ENCODE data around the gene COL26A1.

Gene COL26A1

DNA sequence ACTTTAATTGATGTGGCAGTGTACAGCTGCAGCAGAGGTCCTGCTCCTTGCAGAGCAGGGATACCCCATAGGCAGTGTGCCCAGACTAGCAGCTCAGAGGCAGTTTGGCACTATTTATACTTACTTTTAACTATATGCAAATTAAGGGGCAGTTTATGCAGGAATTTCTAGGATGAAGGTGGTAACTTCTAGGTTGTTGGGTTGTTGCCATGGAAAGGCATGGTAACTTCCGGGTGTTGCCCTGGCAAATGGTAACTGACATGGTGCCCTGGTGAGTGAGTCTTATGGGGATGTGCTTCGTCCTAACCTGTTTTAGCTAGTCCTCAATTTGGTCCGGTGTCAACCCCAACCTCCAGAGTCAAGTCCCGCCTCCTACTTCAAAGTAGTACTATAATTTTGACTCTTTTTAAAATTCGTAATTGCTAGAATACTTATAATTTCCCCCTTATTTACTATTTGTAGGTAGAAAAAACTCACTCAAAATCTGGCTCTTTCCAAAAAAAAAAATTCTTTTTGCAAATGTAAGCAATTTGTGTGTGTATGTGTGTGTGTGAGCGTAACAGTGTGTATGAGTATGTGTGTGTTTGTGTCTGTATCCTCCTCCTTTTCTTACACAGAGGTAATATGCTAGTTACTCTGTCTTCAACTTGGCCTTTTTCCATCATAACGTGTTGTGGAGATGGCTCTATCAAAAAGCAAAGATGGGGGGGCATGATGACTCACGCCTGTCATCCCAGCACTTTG, 5.9 kb downstream of the COL26A1 start:
- Histone ChIP-seq H3K27ac (ENCODE audit: low read depth, low read length) (no peak overlapping the region), H3K9ac (ENCODE audit: low read length in 5 of 5) (no peak overlapping the region), H3K9me3 (ENCODE audit: control insufficient read depth in 5 of 5, low read length in 5 of 5) (no peaks in the 10 kb centered on the region), H3K4me3 (ENCODE audit: low read depth in 1 of 5, low read length in 5 of 5) (no peak overlapping the region), H3K4me1 (ENCODE audit: control insufficient read depth in 5 of 5, insufficient read depth in 5 of 5, low read length in 5 of 5) (peaks cover 0 to 8% (median 6%) of the 10 kb centered on the region in 5 donors), H3K36me3 (ENCODE audit: control insufficient read depth in 5 of 5, insufficient read depth in 5 of 5, low read length in 5 of 5) (no peaks in the 10 kb centered on the region), H3K27me3 (ENCODE audit: control insufficient read depth in 5 of 5, insufficient read depth in 4 of 5, low read length in 5 of 5) (peaks cover 9 to 31% (median 17%) of the 10 kb centered on the region in 5 donors)

DNA sequence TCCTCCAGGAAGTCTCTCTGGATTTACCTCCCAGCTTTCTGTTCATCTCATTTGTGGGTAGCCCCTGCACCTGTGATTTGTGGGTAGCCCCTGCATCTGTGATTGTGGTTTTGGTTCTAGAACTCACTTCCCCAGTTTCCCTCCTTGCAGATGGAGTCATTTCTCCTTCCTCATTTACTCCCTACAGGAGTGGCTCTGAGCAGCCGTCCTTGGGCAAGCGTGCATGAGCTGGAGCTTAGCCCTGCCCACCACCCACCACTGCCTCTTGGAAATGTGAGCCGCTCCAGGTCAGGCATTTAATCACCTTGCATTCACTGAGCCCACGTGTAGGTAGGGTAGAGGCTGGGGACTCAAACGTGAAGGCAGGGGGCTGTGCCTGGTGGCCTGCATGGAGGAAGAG, 8.2 kb downstream of the COL26A1 start:
- H3K27me3 ChIP-seq (ENCODE audit: control insufficient read depth in 5 of 5, insufficient read depth in 4 of 5, low read length in 5 of 5), result peaks cover 8 to 31% (median 19%) of the 10 kb centered on the region in 5 donors

DNA sequence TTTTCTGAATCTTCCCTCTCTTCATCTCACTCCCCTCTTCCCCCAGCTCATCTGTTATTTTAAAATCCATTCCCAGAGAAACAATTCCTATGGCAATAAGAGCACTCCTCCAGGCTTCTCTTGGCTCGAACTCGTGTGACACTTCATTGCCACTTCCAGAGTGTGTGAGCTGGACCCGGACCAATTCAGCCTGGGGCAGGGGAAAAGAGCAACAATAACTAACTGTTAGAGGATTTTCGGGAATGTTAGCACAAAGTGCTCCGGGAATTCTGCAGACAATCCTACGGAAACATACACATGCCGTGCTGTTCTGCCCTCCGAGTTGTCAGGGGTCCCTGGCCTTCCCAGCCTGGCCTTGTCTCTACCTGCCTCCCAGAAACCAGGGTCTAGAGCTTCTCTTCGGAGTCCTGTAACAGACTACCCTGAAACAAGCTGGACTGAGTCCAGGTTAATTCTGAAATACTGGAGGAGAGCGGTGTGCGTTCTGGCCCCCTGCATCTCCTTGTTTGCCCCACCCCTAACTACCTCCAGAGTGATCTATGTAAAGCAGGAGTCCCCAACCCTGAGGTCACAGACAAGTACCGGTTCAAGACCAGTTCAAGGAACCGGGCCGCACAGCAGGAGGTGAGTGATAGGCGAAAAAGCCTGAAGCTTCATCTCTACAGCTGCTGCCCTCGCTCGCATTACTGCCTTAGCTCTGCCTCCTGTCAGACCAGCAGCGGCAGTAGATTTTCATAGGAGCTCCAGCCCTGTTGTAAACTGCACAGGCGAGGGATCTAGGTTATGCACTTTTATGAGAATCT, 11.3 kb downstream of the COL26A1 start:
- H3K9ac ChIP-seq (ENCODE audit: low read length in 5 of 5), result no peak overlapping the region
- H3K9me3 ChIP-seq (ENCODE audit: control insufficient read depth in 5 of 5, low read length in 5 of 5), result no peaks in the 10 kb centered on the region
- no peak overlapping the region for H3K4me3 ChIP-seq (ENCODE audit: low read depth in 1 of 5, low read length in 5 of 5)

More for the DNA sequence above, 8.2 kb downstream of the COL26A1 start:
- Histone ChIP-seq H3K4me3 (ENCODE audit: low read depth in 1 of 5, low read length in 5 of 5) (no peak overlapping the region), H3K36me3 (ENCODE audit: control insufficient read depth in 5 of 5, insufficient read depth in 5 of 5, low read length in 5 of 5) (no peaks in the 10 kb centered on the region), H3K9me3 (ENCODE audit: control insufficient read depth in 5 of 5, low read length in 5 of 5) (no peaks in the 10 kb centered on the region), H3K4me1 (ENCODE audit: control insufficient read depth in 5 of 5, insufficient read depth in 5 of 5, low read length in 5 of 5) (peaks cover 0 to 4% (median 0%) of the 10 kb centered on the region in 5 donors), H3K9ac (ENCODE audit: low read length in 5 of 5) (no peak overlapping the region), H3K27ac (ENCODE audit: low read depth, low read length) (no peak overlapping the region)

DNA sequence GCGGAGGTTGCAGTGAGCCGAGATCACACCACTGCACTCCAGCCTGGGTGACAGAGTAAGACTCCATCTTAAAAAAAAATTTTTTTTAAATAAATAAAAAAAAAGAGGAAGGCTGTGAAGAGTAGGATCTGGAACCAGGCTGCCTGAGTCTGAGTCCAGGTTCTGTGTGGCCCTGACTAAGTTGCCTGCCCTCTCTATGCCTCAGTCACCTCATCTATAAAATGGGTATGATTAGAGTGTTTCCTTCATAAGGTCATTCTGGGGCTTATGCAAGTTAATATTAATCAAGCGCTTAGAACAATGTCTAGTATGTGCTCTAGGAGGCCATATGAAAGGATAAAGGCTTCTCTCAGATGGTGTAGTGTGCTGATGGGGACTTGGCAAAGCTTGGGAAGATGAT, 12.3 kb downstream of the COL26A1 start:
- peaks cover 4 to 23% (median 14%) of the 10 kb centered on the region in 5 donors for H3K27me3 ChIP-seq (ENCODE audit: control insufficient read depth in 5 of 5, insufficient read depth in 4 of 5, low read length in 5 of 5)
- no peaks in the 10 kb centered on the region for H3K9me3 ChIP-seq (ENCODE audit: control insufficient read depth in 5 of 5, low read length in 5 of 5)
- no peaks in the 10 kb centered on the region for H3K36me3 ChIP-seq (ENCODE audit: control insufficient read depth in 5 of 5, insufficient read depth in 5 of 5, low read length in 5 of 5)
- no peak overlapping the region for H3K9ac ChIP-seq (ENCODE audit: low read length in 5 of 5)
- H3K27ac ChIP-seq (ENCODE audit: low read depth, low read length), result no peak overlapping the region
- H3K4me3 ChIP-seq (ENCODE audit: low read depth in 1 of 5, low read length in 5 of 5), result no peak overlapping the region
- H3K4me1 ChIP-seq (ENCODE audit: control insufficient read depth in 5 of 5, insufficient read depth in 5 of 5, low read length in 5 of 5), result peaks cover 0 to 9% (median 6%) of the 10 kb centered on the region in 5 donors

More for the DNA sequence above, 11.3 kb downstream of the COL26A1 start:
- Histone ChIP-seq H3K4me1 (ENCODE audit: control insufficient read depth in 5 of 5, insufficient read depth in 5 of 5, low read length in 5 of 5) (peaks cover 0 to 9% (median 6%) of the 10 kb centered on the region in 5 donors), H3K36me3 (ENCODE audit: control insufficient read depth in 5 of 5, insufficient read depth in 5 of 5, low read length in 5 of 5) (no peaks in the 10 kb centered on the region), H3K27ac (ENCODE audit: low read depth, low read length) (no peak overlapping the region), H3K27me3 (ENCODE audit: control insufficient read depth in 5 of 5, insufficient read depth in 4 of 5, low read length in 5 of 5) (peaks cover 4 to 23% (median 14%) of the 10 kb centered on the region in 5 donors)

DNA sequence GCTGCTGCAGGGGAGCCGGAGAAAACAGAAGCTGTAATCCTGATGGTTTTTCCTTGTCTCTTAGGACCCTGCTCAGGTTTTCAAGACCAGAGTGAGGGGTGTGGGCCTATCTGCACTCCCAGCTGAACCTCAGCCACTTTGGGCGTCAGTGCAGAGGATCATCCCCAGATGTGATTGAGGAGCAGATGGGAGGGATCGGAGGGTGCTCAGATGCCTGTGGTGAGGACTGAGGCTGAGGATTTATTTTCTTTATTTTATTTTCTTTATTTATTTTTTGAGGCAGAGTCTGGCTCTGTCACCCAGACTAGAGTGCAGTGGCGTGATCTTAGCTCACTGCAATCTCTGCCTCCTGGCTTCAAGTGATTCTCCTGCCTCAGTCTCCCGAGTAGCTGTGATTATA, 13.9 kb downstream of the COL26A1 start:
- Histone ChIP-seq H3K4me1 (ENCODE audit: control insufficient read depth in 5 of 5, insufficient read depth in 5 of 5, low read length in 5 of 5) (peaks cover 0 to 9% (median 6%) of the 10 kb centered on the region in 5 donors), H3K4me3 (ENCODE audit: low read depth in 1 of 5, low read length in 5 of 5) (no peak overlapping the region), H3K27me3 (ENCODE audit: control insufficient read depth in 5 of 5, insufficient read depth in 4 of 5, low read length in 5 of 5) (peaks cover 0 to 14% (median 10%) of the 10 kb centered on the region in 5 donors), H3K36me3 (ENCODE audit: control insufficient read depth in 5 of 5, insufficient read depth in 5 of 5, low read length in 5 of 5) (no peaks in the 10 kb centered on the region), H3K9ac (ENCODE audit: low read length in 5 of 5) (no peak overlapping the region), H3K9me3 (ENCODE audit: control insufficient read depth in 5 of 5, low read length in 5 of 5) (peaks cover 0 to 7% (median 3%) of the 10 kb centered on the region in 5 donors), H3K27ac (ENCODE audit: low read depth, low read length) (no peak overlapping the region)

DNA sequence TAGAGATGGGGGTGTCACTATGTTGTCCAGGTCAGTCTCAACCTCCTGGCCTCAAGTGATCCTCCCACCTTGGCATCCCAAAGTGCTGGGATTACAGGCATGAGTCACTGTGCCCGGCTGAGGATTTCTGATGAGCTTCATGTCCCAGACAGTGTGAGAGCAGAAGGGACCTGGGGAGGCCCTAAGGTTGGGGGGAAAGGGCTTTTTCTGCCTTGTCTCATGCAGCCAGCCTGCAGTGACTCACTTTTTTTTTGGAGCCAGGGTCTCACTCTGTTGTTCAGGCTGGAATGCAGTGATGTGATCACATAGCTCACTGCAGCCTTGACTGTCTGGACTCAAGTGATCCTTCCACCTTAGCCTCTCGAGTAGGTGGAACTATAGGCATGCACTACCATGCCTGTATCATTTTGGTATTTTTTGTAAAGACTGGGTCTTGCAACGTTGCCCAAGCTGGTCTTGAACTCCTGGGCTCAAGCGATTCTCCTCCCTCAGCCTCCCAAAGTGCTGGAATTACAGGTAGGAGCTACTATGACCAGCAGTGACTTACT, 14.6 kb downstream of the COL26A1 start:
- Histone ChIP-seq H3K27me3 (ENCODE audit: control insufficient read depth in 5 of 5, insufficient read depth in 4 of 5, low read length in 5 of 5) (peaks cover 0 to 14% (median 10%) of the 10 kb centered on the region in 5 donors), H3K4me1 (ENCODE audit: control insufficient read depth in 5 of 5, insufficient read depth in 5 of 5, low read length in 5 of 5) (peaks cover 0 to 9% (median 6%) of the 10 kb centered on the region in 5 donors), H3K4me3 (ENCODE audit: low read depth in 1 of 5, low read length in 5 of 5) (no peak overlapping the region), H3K27ac (ENCODE audit: low read depth, low read length) (no peak overlapping the region), H3K9ac (ENCODE audit: low read length in 5 of 5) (no peak overlapping the region), H3K36me3 (ENCODE audit: control insufficient read depth in 5 of 5, insufficient read depth in 5 of 5, low read length in 5 of 5) (no peaks in the 10 kb centered on the region), H3K9me3 (ENCODE audit: control insufficient read depth in 5 of 5, low read length in 5 of 5) (peaks cover 0 to 7% (median 3%) of the 10 kb centered on the region in 5 donors)

DNA sequence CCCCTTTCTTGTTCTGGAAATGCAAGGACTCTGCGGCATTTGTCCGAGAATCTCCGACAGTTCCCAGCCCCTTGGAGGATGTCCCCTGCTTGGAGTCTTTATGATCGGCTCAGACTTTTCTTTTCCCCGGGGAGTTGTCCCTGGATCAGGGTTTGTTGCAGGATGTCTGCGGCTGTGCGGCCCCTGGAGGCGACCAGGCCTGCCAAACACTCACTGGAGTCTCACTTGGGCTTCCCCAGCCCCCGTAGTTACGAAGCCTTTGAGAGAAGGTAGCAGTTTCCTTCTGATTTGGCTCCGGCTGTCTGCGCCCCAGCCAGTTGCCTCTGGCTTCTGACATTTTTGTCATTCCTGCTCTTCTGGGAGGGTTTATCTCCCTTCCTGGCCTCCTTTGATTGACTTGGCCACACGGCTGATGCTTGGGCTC, 16.1 kb downstream of the COL26A1 start:
- Histone ChIP-seq H3K9me3 (ENCODE audit: control insufficient read depth in 5 of 5, low read length in 5 of 5) (peaks cover 0 to 7% (median 3%) of the 10 kb centered on the region in 5 donors), H3K9ac (ENCODE audit: low read length in 5 of 5) (peak overlapping the region in 1 of 5 donors; percentile 13), H3K4me1 (ENCODE audit: control insufficient read depth in 5 of 5, insufficient read depth in 5 of 5, low read length in 5 of 5) (peaks cover 0 to 9% (median 6%) of the 10 kb centered on the region in 5 donors), H3K27ac (ENCODE audit: low read depth, low read length) (no peak overlapping the region), H3K36me3 (ENCODE audit: control insufficient read depth in 5 of 5, insufficient read depth in 5 of 5, low read length in 5 of 5) (no peaks in the 10 kb centered on the region), H3K27me3 (ENCODE audit: control insufficient read depth in 5 of 5, insufficient read depth in 4 of 5, low read length in 5 of 5) (peaks cover 0 to 6% (median 2%) of the 10 kb centered on the region in 5 donors), H3K4me3 (ENCODE audit: low read depth in 1 of 5, low read length in 5 of 5) (no peak overlapping the region)

DNA sequence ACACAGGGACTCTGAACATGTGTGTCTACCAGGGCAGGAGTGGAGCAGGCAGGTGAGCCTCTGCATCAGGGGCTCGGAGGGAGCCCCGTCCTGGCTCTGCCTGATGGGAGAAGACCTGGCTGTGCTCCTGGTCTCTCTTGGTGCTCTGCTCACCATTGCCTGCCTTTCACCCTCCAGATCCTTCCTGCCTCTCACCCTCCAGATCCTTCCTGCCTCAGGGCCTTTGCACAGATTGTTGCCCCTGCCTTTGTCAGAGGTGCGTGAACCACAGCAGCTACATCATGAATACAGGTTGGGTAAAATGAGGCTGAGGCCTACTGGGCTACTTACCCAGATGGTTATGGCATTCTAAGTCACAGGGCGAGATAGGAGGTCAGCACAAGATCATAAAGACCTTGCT, 16.6 kb downstream of the COL26A1 start:
- Histone ChIP-seq H3K36me3 (ENCODE audit: control insufficient read depth in 5 of 5, insufficient read depth in 5 of 5, low read length in 5 of 5) (no peaks in the 10 kb centered on the region), H3K27ac (ENCODE audit: low read depth, low read length) (no peak overlapping the region), H3K4me1 (ENCODE audit: control insufficient read depth in 5 of 5, insufficient read depth in 5 of 5, low read length in 5 of 5) (peaks cover 0 to 8% (median 6%) of the 10 kb centered on the region in 5 donors), H3K4me3 (ENCODE audit: low read depth in 1 of 5, low read length in 5 of 5) (no peak overlapping the region), H3K27me3 (ENCODE audit: control insufficient read depth in 5 of 5, insufficient read depth in 4 of 5, low read length in 5 of 5) (peaks cover 0 to under 1% (median 0%) of the 10 kb centered on the region in 5 donors), H3K9me3 (ENCODE audit: control insufficient read depth in 5 of 5, low read length in 5 of 5) (peaks cover 0 to 7% (median 3%) of the 10 kb centered on the region in 5 donors), H3K9ac (ENCODE audit: low read length in 5 of 5) (no peak overlapping the region)

DNA sequence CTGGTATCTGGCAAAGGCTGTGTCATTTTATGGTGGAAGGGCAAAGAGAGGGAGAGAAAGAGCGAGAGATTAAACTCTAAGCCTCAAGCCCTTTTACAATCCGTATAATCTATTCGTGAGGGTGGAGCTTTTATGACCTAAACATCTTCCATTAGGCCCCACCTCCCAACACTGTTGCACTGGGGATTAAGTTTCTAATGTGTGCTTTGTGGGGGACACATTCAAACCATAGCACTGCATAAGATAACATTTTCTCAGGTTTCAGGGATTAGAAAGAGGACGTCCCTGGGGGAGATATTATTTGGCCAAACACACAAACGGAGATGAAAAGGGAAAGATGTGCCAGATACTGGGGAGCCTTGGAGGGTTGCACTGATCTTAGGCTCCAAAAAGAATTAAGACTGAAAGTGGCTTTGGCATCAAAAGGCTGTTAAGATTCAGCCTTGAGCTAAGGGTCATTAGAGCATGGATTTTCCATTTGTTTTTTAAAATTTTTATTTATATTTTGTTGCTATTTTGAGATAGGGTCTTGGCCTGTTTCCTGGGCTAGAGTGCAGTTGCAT, 19.0 kb downstream of the COL26A1 start:
- H3K27ac ChIP-seq (ENCODE audit: low read depth, low read length), result no peak overlapping the region
- H3K27me3 ChIP-seq (ENCODE audit: control insufficient read depth in 5 of 5, insufficient read depth in 4 of 5, low read length in 5 of 5), result peaks cover 2 to 10% (median 4%) of the 10 kb centered on the region in 5 donors
- no peak overlapping the region for H3K4me3 ChIP-seq (ENCODE audit: low read depth in 1 of 5, low read length in 5 of 5)
- peaks cover 0 to 8% (median 6%) of the 10 kb centered on the region in 5 donors for H3K4me1 ChIP-seq (ENCODE audit: control insufficient read depth in 5 of 5, insufficient read depth in 5 of 5, low read length in 5 of 5)
- H3K9ac ChIP-seq (ENCODE audit: low read length in 5 of 5), result no peak overlapping the region
- no peaks in the 10 kb centered on the region for H3K36me3 ChIP-seq (ENCODE audit: control insufficient read depth in 5 of 5, insufficient read depth in 5 of 5, low read length in 5 of 5)
- H3K9me3 ChIP-seq (ENCODE audit: control insufficient read depth in 5 of 5, low read length in 5 of 5), result peaks cover 0 to 7% (median 3%) of the 10 kb centered on the region in 5 donors

Data from subcutaneous abdominal adipose tissue (tissue), 5 donors.